22Rv1 (cell line): ENCODE measurements around the gene SLC6A9.

Source experiments
- H3K27ac ChIP-seq: fragments of 450-650 bp; 2 replicates; pipeline ENCODE4 v1.5.1; 2017
- ZFX ChIP-seq: fragments of 450-650 bp; IDR thresholded peaks from 2 replicates; pipeline ENCODE4 v1.6.1; 2017; ENCODE audit warnings: antibody characterized with exemption, borderline replicate concordance
- TF ChIP-seq, protein P1 (sequence below): fragments of 450-650 bp; IDR thresholded peaks from 2 replicates; pipeline ENCODE4 v1.5.1; 2017; ENCODE audit warnings: mild to moderate bottlenecking

The SLC6A9 gene

DNA sequence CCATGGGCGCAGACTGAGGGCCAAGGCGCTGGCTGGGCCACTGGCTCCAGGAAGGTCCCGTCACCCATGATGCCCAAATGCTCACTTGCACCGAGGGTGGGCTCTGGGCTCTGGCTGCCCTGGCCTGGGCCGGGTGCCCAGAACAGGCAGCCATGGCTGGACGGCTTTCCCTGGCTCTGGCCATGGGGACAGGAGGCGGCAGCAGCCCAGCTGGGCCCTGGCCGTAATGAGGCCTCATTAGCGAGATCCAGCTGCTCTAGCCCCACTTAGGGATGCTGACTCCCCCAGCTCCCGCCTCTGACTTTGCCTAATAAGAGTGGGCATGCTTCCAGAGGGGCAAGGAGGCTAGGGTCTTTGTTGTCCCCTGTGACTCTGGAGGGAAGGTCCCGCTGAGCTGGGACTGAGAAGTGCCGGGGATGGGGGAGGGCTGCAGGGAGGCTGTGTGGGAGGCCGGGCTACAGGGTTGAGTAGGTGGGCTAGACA lies 11.8 kb downstream of the SLC6A9 start:
- TF ChIP-seq ZFX: no peak
- TF ChIP-seq, protein P1, sequence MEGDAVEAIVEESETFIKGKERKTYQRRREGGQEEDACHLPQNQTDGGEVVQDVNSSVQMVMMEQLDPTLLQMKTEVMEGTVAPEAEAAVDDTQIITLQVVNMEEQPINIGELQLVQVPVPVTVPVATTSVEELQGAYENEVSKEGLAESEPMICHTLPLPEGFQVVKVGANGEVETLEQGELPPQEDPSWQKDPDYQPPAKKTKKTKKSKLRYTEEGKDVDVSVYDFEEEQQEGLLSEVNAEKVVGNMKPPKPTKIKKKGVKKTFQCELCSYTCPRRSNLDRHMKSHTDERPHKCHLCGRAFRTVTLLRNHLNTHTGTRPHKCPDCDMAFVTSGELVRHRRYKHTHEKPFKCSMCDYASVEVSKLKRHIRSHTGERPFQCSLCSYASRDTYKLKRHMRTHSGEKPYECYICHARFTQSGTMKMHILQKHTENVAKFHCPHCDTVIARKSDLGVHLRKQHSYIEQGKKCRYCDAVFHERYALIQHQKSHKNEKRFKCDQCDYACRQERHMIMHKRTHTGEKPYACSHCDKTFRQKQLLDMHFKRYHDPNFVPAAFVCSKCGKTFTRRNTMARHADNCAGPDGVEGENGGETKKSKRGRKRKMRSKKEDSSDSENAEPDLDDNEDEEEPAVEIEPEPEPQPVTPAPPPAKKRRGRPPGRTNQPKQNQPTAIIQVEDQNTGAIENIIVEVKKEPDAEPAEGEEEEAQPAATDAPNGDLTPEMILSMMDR: no peak
- H3K27ac ChIP-seq: no peak overlapping the region

DNA sequence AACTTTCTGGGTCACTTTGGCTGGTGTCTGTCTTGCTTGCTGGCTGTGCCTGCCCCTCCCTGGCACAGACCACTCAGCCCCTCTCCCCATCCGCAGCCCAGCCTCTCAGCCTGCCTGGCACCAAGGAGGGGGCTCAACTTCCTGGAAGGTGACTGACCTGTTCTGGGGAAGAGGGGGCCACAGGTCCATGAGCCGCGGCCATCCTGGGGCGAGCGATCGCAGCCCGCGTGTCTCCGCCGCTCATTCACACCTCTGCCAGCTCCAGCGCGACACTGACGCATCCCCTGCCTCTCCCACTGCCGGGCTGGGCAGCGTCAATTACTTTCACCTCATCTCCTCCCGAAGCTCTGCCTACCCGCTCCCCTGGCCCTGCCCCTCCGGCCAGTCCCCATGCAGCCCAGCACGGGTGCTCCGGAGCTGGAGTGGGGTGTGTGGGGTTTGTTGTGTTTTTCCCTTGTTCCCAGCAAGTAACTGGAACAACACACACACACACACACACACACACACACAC lies 14.3 kb downstream of the SLC6A9 start:
- no peak overlapping the region for H3K27ac ChIP-seq
- TF ChIP-seq, protein P1: no peak
- TF ChIP-seq ZFX: no peak

DNA sequence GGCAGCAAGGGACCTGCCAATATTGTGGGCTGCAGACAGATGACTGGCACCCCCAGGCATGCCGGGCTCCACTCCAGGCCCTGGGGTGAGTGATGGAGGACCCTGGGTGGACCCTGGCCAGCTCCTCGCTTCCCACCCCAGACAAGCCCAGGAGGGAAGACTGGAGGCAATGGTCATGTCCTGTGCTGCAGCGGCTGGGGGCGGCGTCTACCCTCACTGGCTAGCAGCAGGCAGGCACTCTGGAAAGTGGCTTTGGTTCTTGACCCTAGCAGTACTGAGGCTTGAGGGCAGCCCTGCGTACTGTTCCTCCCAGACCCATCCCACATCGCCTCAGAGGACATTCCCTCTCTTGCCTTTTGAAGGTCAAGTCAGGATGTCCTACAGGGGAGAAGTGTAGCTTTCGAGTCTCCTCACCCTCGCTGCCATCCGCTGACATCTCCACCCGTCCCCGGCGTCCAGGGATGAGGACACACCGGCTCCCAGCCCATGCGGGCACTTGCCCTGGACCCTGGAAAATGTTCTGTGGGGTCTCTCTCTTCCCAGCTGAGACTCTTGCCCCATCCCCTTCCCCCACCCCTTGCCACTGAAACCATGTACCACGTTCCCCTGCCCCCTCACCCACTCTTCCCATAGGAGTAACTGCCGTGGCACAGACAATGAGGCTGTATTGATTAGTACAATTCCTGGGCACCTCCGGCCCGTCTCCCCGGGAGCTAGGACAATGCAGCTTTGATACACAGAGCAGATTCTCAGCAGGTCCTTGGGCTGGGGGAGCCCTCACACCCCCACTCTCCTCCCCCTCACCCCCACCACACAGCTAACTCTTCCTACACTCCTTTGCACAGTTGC lies 15.0 kb downstream of the SLC6A9 start:
- TF ChIP-seq, protein P1: no peak
- TF ChIP-seq ZFX: no peak
- H3K27ac ChIP-seq: no peak overlapping the region

DNA sequence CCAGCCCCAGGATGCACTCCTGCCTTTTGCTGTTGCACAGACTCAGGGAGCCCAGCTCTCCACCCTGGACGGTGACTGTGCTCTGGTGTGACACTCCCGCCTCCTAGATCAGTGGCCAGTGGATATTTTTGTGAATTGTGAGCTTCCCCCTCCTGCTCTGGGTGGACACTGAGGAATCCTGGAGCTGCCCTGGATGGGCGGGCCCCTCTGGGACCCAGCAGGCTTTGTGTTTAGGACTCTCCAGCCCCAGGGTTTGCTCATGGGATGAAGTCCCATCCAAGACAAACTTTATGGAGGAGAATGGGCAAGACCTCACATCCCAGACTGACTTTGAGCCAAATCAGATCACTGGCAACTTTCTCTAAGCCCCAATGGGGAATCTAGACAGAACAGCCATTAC lies 16.1 kb downstream of the SLC6A9 start:
- H3K27ac ChIP-seq: no peak overlapping the region
- no peak for TF ChIP-seq ZFX
- TF ChIP-seq, protein P1: no peak

DNA sequence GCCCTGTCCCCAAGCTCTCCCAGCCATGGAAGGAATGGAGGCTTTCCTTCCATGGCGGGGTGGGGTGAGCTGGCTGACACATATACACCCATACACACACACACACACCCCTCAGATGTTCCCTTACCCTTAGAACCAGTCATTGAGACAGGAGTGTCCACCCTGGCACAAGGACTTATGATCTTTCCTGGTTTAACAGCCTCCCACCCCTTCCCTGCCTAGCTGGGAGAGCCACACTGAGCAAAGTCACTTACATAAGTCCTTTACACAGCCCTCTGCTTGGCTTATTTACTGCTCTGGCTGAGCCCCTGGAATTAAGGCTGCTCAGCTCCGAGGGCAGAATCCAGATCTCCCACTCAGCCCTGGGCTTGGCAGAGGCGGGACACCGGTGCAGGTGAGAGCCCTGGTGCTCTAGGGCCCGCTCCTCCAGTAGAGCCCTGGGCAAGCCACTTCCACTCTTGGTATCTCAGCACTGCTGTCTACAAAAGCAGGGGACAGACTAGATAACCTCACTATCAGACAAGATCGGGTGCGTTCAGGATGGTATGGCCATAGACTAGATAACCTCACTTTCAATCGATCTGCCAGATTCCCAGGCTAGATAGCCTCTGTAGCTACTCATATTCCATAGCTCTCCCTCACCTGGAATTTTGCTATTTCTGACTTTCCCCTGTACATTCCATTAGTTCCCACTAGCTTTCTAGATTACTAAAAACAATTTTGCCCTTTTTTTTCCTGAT lies 16.7 kb downstream of the SLC6A9 start:
- TF ChIP-seq, protein P1: no peak
- H3K27ac ChIP-seq: no peak overlapping the region

DNA sequence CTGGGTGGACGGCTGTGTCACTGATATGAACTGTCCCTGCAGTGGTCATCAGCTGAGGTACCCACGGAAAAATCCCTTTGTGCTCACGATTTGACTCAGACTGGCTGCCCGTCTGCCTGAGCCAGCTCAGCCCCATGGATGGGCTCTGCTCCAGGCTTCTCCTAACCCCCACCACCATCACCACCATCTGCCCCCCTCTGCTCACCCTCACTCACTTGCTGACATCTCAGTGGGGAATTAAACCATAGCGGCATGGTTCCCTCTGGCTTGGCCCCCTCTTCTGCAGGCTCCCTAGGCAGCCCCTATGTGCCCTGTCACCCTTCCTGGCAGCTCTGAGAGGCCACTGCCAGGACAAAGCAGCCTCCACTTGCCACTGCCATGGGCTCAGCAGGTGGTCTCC lies 17.3 kb downstream of the SLC6A9 start:
- TF ChIP-seq ZFX: no peak
- TF ChIP-seq, protein P1: no peak
- no peak overlapping the region for H3K27ac ChIP-seq
